HG02943 (cell line): ENCODE measurements around the gene GPHN.
"Not testable (repeated sequence)": the region's sequence is repeated elsewhere in the genome, so short reads cannot be mapped to it uniquely, and the experiment has no call there.

Source experiments
- ATAC-seq: cut with Tn5 transposase; IDR thresholded peaks from one replicate; pipeline ENCODE4 v1.9.1; 2021; ENCODE audit warnings: mild to moderate bottlenecking, low read depth, moderate library complexity; ENCODE audit not compliant: unreplicated experiment

Gene GPHN

GRCh38 chr14:66746316-66747006 is 238.5 kb downstream of the GPHN start:
- ATAC-seq = no peak

- ATAC-seq = no peak
Observed at GRCh38 chr14:66752109-66752508, 244.2 kb downstream of the GPHN start.

- no peak for ATAC-seq
Observed at GRCh38 chr14:66758031-66758613, 250.2 kb downstream of the GPHN start.

- ATAC-seq = no peak
Observed at GRCh38 chr14:66772146-66772545, 264.2 kb downstream of the GPHN start.

GRCh38 chr14:66782853-66783252 is 274.9 kb downstream of the GPHN start:
- ATAC-seq = no peak

GRCh38 chr14:66790101-66790500 is 282.2 kb downstream of the GPHN start:
- ATAC-seq = no peak

GRCh38 chr14:66802962-66803361 is 295.0 kb downstream of the GPHN start:
- no peak for ATAC-seq

- no peak for ATAC-seq
Observed at GRCh38 chr14:66804141-66804540, 296.2 kb downstream of the GPHN start.

GRCh38 chr14:66813636-66814035 is 305.7 kb downstream of the GPHN start:
- ATAC-seq = no peak

- ATAC-seq = no peak
Observed at GRCh38 chr14:66815687-66816086, 307.7 kb downstream of the GPHN start.

GRCh38 chr14:66824251-66824650 is 316.3 kb downstream of the GPHN start:
- ATAC-seq = no peak

GRCh38 chr14:66827182-66827581 is 319.2 kb downstream of the GPHN start:
- ATAC-seq = no peak

- no peak for ATAC-seq
Observed at GRCh38 chr14:66831173-66831572, 323.2 kb downstream of the GPHN start.

- ATAC-seq = no peak
Observed at GRCh38 chr14:66833816-66834215, 325.9 kb downstream of the GPHN start.

GRCh38 chr14:66837436-66837835 is 329.5 kb downstream of the GPHN start:
- not testable (repeated sequence) for ATAC-seq

GRCh38 chr14:66842911-66843512 is 335.1 kb downstream of the GPHN start:
- no peak for ATAC-seq

GRCh38 chr14:66850258-66850888 is 342.4 kb downstream of the GPHN start:
- no peak for ATAC-seq

- no peak for ATAC-seq
Observed at GRCh38 chr14:66853311-66853710, 345.4 kb downstream of the GPHN start.

- ATAC-seq = no peak
Observed at GRCh38 chr14:66857867-66858266, 349.9 kb downstream of the GPHN start.

GRCh38 chr14:66859063-66859671 is 351.2 kb downstream of the GPHN start:
- no peak for ATAC-seq

GRCh38 chr14:66881596-66881995 is 373.6 kb downstream of the GPHN start:
- no peak for ATAC-seq
